HG03066 (cell line): ENCODE measurements around the gene AGBL1.
"Not testable (repeated sequence)": the region's sequence is repeated elsewhere in the genome, so short reads cannot be mapped to it uniquely, and the experiment has no call there.

Experiments used
- ATAC-seq: cut with Tn5 transposase; IDR thresholded peaks from one replicate; pipeline ENCODE4 v1.9.1; 2021; ENCODE audit warnings: low read depth; ENCODE audit not compliant: unreplicated experiment

AGBL1 gene

GRCh38 chr15:86488046-86488445, 408.4 kb downstream of the AGBL1 start:
- ATAC-seq = no peak

- no peak for ATAC-seq
Observed at GRCh38 chr15:86489981-86490380, 410.3 kb downstream of the AGBL1 start.

DNA sequence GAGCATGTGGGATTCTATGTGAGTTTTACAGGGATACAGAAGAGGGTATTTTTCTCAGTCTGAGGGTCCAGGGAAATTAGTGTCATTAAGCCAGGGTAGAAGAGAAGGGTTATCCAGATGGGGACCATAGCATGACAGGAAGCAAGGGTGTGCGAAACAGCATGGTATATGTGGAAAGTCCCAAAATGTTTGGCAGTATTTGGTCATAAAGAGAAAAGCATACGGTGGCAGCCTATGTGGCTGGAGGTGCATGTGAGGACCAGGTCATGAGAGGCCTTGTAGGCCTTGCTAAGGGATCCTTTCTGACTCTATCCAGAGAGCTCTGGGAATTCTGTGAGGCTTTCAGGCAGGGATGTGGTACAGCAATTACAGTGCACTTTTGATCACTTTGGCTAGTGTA, 411.4 kb downstream of the AGBL1 start:
- no peak for ATAC-seq

DNA sequence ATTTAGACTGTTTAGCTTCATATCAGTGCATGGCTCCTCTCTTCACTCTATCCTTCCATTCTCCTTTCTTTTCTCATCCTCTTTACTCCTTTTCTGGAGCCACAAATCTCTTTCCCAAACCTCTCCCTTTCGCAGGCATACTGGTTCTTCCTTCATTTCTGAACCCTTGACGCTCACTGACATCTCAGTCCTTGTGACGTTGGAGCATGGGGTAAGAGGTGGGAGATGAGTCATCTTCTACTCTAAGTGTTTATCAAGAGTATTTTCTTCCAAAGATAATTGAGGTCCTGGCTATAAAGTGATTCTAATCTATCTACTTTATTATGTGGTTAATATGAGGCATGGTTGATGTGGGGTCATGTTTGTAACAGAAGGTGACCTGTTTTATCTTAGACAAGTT, 414.2 kb downstream of the AGBL1 start:
- ATAC-seq = no peak

- ATAC-seq = no peak
Observed at GRCh38 chr15:86494475-86494874, 414.8 kb downstream of the AGBL1 start.

DNA sequence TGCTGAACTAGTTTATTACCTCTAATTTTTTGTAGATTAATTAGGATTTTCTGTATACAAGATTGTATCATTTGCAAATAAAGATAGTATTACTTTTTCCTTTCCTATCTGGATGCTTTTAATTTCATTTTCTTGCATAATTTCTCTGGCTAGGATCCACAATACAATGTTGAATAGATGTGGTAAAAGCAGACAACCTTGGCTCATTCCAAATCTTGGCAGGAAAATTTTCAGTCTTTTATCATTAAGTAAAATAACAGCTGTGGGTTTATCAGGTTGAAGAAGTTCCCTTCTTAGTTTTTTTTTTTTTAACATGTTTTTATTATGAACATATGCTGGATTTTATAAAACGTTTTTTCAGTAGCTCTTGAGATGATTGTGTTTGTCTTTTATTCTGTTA, 422.6 kb downstream of the AGBL1 start:
- ATAC-seq = no peak

DNA sequence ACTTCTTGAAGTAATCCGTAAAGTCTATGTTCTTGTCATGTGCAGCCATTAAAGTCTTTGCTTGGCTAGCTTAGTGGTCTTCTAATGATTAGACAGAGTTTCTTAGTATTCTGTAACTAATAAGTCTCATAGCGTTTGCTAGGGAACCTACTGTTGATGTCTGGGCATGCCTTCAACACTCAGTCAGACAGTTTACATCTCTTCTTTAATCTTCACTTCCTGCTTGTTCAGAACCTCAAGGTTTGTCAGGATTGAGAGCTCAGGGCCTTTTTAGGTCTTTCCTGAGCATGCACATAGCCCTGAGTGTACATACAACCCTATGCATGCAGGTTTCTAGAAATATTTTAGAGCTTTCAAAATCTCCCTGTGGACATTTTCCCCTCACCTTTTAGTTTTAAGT, 426.3 kb downstream of the AGBL1 start:
- ATAC-seq = no peak

DNA sequence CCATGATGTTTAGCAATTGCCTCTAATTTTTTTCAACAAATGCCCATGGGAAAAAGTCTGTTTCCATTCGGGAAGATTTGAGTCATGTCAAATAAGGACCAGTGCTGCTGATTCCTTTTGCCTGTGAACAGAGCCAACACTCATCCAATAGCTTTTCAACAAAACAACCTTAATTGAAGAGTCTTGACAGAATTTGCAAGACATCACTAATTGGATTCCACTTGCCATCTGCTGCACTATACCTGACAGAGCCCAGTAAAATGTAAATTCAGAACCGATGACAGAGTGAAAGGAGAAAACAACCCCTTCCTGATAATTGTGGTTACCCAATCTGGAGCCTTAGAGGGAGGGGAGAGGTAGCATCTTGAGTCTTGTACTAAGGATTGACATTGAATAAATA, 426.7 kb downstream of the AGBL1 start:
- ATAC-seq = no peak

DNA sequence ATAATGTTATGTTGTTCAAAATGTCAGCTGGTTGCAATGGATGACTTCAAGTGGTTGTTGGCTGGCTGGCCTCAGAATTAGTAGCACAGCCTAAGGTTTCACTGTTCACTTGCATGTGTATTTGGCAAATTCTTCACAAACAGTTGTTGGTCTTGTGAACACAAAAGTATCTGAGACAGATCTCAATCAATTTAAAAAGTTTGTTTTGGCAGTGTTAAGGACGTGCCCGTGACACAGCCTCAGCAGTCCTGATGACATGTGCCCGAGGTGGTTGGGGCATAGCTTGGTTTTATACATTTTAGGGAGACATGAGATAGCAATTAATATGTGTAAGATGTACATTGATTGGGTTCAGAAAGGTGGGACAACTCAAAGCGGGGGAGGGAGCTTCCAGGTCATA, 436.0 kb downstream of the AGBL1 start:
- ATAC-seq = no peak

DNA sequence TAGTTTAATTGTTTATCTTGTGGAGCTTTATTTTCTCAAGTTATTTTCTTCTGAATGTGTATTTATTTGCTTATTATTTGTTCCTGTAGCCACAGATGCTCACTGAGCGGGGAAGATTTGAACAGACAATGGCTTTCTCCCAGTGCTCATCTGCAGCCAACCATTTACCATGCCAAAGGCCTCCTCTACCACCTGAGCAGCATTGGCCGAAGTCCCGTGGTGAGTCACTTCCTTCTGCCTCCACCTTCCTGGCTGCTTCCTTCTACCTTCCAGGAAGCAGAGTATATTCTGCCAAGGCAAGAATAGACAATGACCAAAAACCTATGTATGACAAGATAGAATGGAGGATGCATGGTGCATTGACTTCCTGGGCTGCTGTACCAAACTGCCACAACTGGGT, 443.1 kb downstream of the AGBL1 start:
- no peak for ATAC-seq

DNA sequence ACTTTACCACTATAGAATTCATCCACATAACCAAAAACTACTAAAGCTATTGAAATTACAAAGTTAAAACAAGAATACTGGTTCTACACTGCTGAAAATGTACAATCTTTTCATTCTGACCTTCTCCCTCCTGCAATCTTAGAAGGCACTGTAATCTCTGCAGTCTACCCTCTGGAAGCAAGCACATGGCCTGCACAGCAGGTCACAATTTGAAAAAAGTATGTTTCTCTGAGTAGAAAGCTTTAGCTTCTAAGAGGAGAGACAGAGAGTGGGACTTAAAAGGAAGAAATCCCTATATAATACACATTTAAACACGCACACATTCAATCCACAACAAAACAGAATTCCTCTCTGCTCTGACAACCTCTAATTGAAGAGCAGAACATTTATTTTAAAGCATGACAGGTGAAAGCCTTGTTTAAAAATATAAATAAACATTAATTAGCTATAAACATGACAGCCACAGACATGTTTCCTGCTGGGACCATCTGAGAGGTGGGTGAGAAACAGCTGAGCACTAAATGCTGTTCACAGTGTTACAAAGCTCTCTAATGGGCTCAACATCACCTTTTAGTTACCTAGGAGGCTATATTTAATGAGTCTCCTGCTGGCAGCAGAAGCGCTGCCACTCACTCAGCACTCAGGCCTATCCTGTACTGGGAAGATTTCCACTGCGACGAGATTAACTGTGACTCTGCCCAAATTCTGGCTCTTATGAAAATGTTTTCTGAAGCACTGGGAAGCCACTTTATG, 447.4 kb downstream of the AGBL1 start:
- ATAC-seq = no peak

DNA sequence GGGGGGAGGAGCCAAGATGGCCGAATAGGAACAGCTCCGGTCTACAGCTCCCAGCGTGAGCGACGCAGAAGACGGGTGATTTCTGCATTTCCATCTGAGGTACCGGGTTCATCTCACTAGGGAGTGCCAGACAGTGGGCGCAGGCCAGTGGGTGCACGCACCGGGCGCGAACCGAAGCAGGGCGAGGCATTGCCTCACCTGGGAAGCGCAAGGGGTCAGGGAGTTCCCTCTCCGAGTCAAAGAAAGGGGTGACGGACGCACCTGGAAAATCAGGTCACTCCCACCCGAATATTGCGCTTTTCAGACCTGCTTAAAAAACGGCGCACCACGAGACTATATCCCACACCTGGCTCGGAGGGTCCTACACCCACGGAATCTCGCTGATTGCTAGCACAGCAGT, 448.4 kb downstream of the AGBL1 start:
- ATAC-seq = not testable (repeated sequence)

DNA sequence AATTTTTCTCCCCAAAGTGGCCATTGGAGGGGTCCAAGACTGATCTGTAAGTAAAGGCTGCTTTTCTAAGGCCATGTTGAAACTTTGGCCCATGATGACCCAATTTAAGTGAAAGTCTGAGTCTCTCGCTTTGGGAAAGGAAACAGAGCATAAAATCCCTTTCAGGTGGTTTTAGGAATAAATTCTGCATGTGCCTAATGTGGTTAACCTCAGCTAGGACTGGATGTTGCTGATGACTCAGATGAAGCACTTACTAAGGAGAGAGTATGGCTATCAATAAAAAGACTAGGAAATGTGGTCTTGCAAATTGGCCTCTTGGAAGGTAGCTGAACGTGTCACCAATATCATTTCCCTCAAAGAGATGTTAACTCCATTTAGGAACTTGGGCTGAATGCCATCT, 458.5 kb downstream of the AGBL1 start:
- ATAC-seq = no peak

- ATAC-seq = no peak
Observed at GRCh38 chr15:86540840-86541467, 461.3 kb downstream of the AGBL1 start.

GRCh38 chr15:86541540-86541939, 461.9 kb downstream of the AGBL1 start:
- ATAC-seq = no peak

DNA sequence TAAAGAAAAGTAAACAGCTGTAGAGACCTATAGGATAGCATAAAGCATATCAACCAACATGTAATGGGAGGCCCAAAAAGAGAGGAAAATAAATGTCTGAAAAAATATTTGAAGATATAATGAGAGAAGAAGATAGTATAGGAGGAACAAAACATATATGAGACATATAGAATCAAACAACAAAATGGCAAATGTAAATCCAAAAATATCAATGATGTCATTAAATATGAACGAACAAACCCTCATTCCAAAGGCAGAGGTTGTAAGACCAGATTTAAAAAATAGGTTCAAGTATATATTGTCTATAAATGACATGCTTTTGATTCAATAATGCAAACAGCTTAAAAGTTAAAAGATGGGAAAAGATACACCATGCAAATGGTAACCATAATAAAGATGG, 470.4 kb downstream of the AGBL1 start:
- no peak for ATAC-seq

GRCh38 chr15:86553108-86553507, 473.4 kb downstream of the AGBL1 start:
- ATAC-seq = no peak

- ATAC-seq = no peak
Observed at GRCh38 chr15:86555098-86555497, 475.4 kb downstream of the AGBL1 start.

DNA sequence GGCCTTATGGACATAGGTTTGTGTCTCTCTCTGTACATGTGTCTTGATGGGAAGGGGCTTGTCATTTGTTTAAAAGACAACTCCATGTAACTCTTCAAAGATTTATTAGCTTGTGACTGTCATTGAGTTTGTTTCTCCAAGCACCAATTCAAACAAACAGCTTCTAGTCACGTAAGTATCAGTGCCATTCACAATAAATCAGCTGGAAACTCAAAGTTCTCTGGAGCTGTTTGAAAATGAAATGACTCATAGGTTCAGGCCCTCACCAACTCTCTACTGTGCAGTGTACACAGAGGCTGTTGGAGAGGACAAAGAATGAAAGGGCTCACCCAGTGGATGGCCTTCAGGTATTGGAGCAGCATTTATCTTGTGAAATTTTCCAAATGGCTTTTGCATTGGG, 476.3 kb downstream of the AGBL1 start:
- no peak for ATAC-seq

DNA sequence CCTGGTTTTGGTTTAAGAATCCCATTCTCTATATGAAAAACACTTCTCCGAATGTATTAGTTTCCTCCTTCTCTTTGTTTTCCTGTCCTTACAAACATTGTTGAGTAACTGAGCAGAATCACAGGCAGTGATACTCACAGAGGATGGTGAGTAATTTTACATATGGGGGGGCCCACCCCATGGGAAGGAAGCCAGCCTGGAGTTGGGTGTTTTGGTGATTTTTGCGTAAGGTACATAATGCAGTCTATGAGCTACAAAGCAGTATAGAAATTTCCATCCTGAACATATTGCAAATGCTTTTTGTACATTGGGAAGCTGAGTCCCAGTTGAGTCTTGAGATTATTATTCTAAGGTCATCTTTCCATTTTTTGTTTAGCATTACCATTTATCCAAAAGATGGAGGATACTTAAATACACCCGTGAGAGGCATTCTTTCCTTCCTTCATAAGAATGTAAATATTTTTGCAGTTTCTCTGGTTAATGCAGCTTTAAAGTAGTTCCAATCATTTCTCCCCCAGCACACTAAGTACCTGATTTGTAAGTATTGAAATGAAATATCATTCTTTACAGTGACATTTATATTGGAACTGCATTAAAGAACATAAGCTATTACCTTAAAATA, 476.8 kb downstream of the AGBL1 start:
- no peak for ATAC-seq

- ATAC-seq = no peak
Observed at GRCh38 chr15:86557018-86557550, 477.4 kb downstream of the AGBL1 start.

DNA sequence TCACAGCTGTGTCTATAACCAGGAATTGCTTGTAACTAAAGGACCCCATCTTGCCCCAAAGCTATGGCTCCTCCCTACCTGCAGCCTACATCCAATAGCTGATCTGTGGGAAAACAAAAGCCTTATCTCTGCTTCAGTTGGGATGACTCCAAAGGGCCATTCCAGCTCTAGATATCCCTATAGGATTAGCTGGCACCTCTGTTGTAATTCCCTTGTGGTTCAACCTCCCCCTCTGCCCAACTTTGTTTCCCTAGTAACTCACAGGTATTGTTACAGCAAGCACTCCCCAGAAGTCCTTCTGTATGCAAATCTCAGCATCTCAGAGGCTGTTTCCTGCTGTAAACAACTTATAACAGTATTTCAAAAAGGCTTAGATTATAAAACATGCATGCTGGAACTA, 478.6 kb downstream of the AGBL1 start:
- no peak for ATAC-seq
